Measurements from ENCODE around the gene PLCH2.

PLCH2 gene

GRCh38 chr1:2516124-2516523 lies 40.0 kb downstream of the PLCH2 start:
- no peak for DNase-seq

GRCh38 chr1:2516946-2517345 lies 40.9 kb downstream of the PLCH2 start:
- DNase-seq: no peak

DNA sequence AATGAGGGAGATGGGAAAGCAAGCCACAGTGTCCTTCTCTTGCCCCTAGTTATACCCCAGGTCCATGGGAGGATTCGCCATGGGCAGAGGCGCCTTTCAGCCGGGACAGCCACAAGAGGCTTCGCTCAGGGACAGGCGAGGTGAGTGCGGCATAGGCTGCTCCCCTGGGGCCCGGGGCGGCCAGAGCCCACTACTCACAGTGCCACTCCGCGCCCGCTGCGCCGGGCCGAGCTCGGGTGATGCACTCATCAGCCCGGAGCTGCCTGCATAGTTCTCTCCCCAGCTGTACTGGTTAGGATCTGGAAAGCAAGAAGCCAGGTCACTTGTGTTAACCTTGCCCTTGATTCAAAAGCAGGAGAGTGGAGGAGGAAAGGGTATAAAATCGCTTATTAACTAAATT lies 41.9 kb downstream of the PLCH2 start:
- no peak for DNase-seq

DNA sequence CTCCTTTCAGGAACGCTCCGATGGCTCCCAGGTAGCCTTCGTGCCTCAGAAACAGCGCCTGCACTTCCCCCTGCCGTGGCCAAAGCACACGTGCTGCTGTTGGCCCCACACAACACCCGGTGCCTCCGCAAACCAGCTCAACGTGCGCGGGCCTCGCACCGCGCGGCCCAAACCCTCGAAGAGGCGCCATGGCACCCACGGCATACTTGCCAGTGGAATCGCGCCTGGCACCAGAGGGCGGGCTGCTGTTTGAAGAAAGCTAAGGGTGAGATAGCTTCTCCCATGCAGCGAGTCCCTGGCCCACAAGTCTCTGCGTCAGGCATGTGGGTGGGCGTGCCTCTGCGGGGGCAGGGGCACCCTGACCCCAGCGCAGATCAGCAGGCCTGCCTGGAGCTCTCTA lies 42.4 kb downstream of the PLCH2 start:
- no peak for DNase-seq

DNA sequence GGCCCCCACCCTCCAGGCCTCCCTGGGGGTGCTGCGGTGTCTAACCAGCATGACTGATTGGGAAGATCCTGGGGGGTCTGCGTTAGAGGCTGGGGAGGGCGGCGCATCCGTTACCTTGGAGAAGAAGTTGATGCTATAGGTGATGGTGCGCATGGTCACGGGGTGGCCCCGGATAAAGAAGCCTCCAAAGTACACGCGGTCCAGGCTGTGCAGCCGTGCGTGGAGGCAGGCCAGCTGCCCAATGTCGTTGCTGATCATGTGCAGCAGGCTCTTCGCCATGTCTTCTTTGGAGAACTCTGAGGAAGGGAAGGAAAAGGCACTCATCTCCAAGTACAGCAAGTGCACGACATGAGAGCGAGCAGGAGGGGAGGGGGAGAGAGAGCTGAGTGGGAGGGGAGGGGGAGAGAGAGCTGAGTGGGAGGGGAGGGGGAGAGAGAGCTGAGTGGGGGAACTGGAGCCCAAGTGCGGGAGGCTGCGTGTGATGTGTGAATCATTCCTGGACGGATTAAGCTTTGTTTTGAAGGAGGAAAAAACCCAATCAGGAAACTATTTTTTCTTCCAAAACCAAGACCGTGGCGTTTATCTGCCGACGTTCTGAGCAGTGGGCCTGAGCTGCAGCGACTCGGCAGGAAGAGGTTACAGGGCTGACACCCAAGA lies 43.1 kb downstream of the PLCH2 start:
- DNase-seq: no peak

GRCh38 chr1:2519729-2520128 lies 43.6 kb downstream of the PLCH2 start:
- DNase-seq: no peak

DNA sequence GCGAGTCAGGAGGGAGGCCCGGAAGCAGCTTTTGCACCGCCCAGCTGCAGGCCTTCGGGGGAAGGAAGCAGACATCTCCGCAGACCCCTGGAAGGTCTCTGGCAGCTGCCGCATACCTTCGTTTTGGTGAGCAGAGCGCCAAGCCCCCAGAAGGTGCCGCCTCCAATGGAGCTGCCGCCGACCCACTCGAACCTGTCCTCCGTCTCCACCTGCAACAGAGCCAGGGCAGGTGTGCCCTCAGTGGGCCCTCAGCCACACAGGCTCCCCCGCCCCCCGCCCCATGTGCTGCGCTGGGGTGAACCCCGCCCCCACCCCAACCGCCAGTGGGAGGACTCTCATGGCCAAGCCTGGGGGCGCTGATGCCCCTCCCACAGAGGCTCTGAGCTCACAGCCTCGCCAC lies 44.1 kb downstream of the PLCH2 start:
- no peak for DNase-seq

DNA sequence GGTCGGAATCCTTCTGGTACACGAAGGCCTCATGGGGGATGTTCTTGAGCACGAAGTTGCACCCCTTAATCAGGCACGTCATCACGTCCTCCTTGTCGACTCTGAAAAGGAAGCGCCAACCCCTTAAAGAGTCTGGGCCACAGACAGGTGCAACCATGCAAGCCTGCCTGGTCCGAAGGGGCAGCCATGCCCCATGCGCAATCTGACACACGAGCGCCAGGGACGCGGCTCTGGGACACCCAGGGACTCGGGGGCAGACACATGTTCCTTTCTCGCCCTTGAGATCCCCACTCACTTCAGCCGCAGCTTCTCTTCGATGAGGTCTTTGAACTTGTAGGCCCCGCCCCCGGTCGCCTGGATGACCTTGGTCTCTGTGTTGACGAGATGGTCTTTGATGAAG lies 44.7 kb downstream of the PLCH2 start:
- no peak for DNase-seq

GRCh38 chr1:2522230-2522629 lies 46.1 kb downstream of the PLCH2 start:
- DNase-seq: no peak

DNA sequence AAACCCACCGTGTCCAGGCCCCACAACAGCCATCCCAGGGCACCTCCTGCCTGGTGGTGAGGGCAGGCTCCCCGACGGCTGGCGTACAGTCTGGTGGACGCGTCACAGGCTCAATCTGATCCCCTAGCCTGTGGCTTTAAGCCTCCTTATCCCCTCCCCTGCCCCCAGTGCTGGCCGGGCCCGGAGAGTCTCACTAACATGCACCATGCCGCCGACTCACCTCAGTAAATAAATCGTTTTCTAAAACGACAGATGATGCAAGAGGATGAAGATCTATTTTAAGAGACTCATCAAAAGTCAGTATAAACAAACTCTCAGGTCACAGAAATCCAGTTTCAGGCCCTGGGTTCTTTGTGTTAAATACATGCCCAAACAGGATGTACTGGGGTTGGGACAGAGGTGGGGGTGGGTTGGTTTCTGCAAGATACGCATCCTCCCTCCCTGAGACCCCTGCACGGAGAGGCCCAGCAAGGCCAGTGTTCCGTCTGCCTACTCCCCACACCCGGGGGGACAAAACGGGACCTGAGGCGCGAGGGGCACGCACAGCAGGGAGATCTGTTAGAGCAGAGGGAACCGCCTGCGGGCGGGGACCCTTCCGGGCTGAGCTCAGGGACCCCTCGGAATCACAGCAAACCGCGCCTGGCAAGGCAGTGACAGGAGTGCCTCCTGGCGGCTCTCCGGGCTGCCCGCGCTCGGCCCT lies 47.3 kb downstream of the PLCH2 start:
- DNase-seq: no peak

DNA sequence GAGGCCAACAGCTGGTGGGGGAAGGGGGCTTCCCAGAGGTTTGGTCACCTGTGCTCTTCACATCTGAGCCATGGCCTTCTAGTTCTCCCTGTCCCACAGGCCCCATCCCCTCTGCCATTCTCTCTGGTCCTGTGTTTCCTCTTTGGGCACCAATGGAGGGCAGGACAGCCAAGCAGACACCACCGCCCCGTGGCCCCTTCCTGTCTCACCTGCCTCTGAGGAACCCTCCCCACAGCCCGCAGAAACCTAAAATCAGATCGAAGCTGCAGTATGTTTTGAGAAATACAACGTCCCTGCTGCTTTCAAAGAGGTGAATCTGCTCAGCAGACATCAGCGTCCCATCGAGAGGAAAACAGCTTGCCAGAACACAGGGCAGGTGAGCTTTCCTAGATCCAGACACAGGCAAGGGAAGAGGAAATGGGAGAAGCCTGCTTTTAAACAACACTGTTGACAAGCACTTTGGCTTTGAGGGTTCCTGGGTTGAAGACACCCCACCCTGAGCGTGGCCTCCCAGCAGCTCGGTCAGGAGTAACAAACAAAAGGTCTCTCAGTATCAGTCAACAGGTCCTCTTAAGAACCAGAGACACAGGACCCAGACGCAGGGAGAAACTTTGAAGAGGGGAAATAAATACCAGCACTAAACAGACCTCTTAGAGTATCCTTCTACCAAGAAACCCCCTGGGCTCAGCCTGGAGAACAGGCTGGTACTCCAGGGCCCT lies 48.0 kb downstream of the PLCH2 start:
- no peak for DNase-seq

DNA sequence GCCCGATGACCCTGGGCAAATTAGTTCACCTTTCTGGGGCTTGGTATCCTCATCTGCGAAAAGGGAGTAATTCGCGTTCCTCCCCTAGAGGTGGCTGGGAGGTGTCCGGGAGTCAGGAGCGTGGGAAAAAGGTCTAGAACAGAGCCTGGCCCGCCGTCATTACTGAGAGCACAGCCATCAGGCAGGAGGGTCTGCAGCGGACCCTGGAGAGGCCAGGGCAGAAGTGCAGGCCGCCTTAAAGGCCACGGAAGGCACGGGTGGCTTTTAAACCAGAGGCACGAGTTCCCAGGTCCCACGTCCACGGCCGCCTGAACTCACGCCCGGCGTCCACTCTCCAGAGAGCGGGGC lies 49.5 kb downstream of the PLCH2 start:
- DNase-seq: peak in 1 of 3 experiments; percentile 44

GRCh38 chr1:2525920-2526823 lies 50.1 kb downstream of the PLCH2 start, which contains the start of gene PANK4:
PANK4 (minus strand) TSS chr1:2526596; CDS start chr1:2526587, 9 bp downstream.
- peak; percentile 86 to 93 (median 91) for DNase-seq

GRCh38 chr1:2526824-2527555 lies 50.9 kb downstream of the PLCH2 start:
- peak in 1 of 3 experiments; percentile 84 for DNase-seq

DNA sequence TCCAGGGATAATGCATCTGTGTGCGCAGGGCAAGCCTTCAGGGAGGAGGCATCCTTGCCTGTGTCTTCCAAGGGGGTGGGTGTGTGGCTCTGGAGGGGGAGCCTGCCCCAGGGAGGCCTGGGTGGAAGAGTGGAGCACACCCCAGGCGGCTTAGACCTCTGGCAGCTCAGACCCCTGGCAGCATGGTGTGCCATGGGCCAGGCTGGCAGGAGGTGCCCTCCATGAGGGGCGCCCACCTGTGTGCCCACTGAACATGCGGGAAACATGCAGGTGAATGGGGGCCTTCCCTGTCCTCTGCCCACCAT lies 51.4 kb downstream of the PLCH2 start:
- DNase-seq: no peak

DNA sequence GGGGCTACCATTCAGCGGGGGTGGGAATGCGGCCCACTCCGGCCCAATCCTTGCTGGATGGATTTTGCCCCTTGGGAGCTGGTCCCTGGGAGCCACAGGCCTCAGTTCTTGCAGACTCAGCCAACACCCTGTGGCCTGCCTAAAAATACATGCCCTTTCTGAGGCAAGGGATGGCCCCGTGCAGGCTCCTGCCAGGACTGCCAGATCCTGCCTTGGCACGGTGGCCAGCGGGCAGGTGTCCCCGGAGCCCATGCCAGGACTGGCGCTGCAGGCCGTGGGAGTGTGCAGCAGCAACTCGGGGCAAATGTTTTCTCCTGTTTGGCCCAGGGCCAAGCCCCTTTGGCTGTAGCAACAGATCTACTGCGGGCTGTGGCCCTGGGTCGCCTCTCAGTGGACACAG lies 51.9 kb downstream of the PLCH2 start:
- no peak for DNase-seq

DNA sequence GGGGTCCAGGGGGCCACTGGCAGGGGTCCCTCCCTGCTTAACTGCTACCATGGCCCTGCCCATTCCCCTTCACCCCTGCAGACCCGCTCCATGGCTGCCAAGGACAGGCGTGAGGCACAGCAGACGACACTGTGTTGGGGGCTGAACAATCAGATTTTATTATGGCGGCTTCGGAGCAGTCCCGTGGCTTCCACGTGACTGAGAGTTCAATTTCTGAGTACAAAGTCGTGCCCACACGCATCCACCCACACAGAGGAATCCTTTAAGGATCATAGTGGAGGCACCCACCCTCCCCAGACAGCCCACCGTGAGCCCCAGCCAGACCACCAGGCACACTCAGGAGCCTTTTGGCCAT lies 52.5 kb downstream of the PLCH2 start:
- no peak for DNase-seq

DNA sequence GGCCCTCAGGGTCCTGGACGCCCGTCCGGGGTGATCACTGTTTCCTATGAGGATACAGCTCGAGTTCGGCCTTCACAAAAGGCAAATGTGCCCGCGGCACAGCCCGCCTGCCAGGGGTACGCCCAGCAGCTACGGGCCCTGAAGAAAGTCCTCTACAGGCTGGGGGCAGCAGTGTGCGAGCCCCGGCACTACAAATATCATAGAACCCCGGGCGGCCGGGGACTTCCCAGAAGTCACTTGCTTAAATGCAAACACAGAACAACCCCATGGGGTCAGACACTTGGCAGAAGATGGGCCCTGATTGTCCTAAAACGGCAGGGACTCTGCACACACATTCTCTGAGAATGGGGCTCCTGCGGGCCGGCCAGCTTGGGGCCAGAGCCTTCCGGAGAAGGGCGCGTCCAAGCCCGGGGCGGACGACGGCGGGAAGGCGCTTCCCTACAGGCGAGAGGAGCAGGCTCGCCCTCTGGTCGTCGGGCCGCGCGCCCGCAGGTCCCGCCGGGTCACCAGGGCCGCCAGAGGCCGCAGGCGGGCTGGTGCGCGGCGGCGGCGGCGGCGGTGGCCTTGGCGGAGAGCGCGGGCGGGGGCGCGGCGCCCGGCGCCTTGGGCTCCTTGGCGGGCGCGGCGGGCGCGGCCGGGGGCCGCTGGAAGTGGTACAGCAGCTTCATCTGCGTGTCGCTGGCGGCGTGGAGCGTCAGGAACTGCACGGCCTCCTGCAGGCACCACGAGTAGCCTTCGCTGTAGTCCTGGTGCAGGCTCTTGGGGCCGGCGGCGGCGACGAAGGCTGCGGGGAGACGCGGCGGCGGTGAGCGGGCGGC lies 53.1 kb downstream of the PLCH2 start:
- DNase-seq: peak in 2 of 3 experiments; percentile 40 to 51

DNA sequence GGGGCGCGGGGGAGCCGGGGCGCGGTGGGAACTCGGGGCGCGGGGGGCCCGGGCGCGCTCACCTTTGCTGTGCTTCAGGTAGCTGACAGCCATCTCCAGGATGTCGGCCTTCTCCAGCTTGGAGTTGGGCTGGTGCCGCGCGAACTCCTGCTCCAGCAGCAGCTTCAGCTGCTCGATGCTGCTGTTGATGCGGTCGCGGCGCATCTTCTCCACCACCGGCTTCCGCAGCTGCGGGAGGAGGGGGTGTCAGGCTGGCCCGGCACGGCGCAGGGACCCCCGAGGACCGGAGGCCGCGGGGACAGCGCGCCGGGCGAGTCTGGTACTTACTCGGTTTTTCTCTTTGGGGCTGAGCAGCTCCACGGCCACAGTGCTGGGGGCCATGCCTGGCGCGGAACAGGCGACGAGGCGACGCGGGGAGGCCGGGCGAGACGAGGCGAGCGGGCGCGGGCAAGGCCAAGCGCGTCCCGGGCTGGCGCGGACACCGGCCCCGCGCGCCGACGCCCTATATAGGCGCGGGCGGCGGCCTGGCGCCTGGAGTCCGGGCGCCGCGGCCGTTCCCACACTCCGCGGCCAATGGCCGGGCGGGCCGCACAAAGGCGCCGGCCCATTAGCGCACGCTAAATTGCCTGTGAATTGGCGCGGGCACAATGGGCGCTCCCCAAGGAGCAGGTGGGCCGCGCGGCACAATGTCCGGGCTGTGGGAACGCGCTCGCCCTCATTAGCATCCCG lies 53.9 kb downstream of the PLCH2 start, which contains the start of gene HES5:
HES5 (minus strand) TSS at position 480 of the 729 bp plus-strand sequence; CDS start at position 381, 99 bp downstream.
- peak; percentile 78 to 83 (median 81) for DNase-seq

- DNase-seq: peak in 2 of 3 experiments; percentile 66 to 79
Observed at GRCh38 chr1:2530513-2531361, 54.6 kb downstream of the PLCH2 start.
